ENCODE results near the gene LCN15.

DNA sequence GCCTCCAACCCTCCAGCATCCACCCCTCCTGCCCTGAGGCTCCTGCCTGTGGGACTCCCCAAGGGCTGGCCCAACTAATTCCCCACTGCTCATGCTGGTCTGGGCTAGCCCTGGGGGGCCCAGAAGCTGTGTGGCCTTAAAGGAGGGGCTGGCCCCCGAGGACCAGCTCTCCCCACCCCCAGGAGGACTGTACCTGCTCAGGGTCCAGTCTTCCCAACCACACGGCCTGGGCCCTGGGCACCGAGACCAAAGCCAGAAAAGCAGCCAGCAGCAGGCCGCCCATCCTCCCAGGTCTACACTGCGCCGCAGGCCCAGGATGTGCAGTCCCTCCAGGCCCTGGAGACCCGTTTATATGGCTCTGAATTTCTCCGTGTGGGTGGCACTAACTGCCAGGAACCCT is 16.1 kb downstream of the LCN15 start, which contains the start of gene LCN6:
- TF ChIP-seq, protein P1, sequence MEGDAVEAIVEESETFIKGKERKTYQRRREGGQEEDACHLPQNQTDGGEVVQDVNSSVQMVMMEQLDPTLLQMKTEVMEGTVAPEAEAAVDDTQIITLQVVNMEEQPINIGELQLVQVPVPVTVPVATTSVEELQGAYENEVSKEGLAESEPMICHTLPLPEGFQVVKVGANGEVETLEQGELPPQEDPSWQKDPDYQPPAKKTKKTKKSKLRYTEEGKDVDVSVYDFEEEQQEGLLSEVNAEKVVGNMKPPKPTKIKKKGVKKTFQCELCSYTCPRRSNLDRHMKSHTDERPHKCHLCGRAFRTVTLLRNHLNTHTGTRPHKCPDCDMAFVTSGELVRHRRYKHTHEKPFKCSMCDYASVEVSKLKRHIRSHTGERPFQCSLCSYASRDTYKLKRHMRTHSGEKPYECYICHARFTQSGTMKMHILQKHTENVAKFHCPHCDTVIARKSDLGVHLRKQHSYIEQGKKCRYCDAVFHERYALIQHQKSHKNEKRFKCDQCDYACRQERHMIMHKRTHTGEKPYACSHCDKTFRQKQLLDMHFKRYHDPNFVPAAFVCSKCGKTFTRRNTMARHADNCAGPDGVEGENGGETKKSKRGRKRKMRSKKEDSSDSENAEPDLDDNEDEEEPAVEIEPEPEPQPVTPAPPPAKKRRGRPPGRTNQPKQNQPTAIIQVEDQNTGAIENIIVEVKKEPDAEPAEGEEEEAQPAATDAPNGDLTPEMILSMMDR (conservative IDR thresholded peaks at IDR 0.05; ENCODE audit: low read depth, low read length) = no peak
- TF ChIP-seq, protein P2, sequence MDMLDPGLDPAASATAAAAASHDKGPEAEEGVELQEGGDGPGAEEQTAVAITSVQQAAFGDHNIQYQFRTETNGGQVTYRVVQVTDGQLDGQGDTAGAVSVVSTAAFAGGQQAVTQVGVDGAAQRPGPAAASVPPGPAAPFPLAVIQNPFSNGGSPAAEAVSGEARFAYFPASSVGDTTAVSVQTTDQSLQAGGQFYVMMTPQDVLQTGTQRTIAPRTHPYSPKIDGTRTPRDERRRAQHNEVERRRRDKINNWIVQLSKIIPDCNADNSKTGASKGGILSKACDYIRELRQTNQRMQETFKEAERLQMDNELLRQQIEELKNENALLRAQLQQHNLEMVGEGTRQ (IDR thresholded peaks at IDR 0.05; ENCODE audit: low read depth, low read length) = no peak
- TF ChIP-seq RFX5 (IDR thresholded peaks at IDR 0.05; ENCODE audit: low read depth, low read length) (no peak), POLR2A (IDR thresholded peaks at IDR 0.05; ENCODE audit: low read depth, low read length) (no peak)

Measured in IMR-90 (cell line).